DMS 273 treated with DMSO at 0.1 percent for 48 hours (cell line): ENCODE measurements around the gene SPRR5.

Experiments
- DNase-seq: peaks from one replicate; lab custom pipeline; 2025; lab: John Stamatoyannopoulos, UW

Gene SPRR5

DNA sequence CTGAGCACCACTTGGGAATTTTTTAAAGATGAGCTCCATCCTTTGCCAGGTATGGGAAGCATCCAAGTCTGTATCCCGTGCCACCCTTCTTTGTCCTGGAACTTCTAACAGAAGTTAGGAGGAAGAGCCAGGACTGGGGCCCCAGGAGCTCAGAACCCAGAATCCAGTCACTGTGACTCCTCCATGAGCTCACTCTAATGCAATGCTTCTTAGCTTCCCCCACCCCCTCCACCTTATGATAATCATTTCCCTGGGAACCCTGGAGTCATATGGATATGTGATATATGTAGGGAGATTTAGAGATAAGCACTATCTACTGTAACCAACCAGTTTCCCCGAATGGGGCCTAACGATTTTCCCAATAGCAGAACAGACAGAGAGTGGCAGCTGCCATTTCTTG lies 758 bp upstream of the SPRR5 start:
- DNase-seq: no peak

DNA sequence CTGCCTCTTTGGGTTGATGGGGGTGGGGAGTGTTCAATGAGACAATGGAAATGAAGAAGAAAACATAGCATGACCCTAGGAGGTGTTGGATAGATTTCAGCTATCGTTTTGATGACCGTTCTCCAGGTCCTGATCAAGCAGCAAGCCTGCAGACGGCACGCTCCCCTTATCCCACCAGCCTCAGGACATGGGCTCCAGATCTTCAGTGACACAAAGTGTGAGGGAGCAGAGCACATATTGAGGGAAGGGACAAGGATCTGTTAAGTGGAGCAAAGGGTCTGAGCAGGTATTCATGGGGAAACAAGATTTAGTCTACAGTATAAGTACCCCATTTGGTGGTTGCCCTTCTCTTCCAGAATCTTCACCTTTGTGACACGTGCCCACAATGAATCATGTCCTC lies 4.7 kb downstream of the SPRR5 start:
- DNase-seq: no peak

GRCh38 chr1:152953761-152954160 lies 6.8 kb downstream of the SPRR5 start:
- no peak for DNase-seq

- DNase-seq: no peak
These were observed 7.4 kb downstream of the SPRR5 start for GRCh38 chr1:152954436-152954835.

DNA sequence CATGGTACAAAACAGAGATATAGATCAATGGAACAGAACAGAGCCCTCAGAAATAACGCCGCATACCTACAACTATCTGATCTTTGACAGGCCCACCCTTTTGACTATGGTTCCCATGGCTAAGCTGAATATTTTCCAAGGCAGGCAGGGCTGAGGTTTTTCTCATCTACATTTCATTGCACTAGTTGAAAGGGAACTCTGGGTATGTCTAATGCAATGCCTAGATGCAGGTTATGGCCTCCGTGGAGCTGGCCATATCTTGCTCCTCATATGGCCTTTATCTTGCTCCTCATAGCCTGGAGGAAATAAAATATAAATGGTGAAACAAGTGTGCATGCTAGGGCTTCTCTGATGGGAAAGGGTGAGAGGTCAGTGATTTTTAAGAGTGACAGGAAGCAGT lies 10.6 kb downstream of the SPRR5 start:
- no peak for DNase-seq

GRCh38 chr1:152959273-152959672 lies 12.3 kb downstream of the SPRR5 start:
- no peak for DNase-seq

GRCh38 chr1:152959801-152960451 lies 12.9 kb downstream of the SPRR5 start:
- DNase-seq: no peak

GRCh38 chr1:152960452-152961044 lies 13.5 kb downstream of the SPRR5 start:
- no peak for DNase-seq

- no peak for DNase-seq
These were observed 14.4 kb downstream of the SPRR5 start for GRCh38 chr1:152961226-152961891.

DNA sequence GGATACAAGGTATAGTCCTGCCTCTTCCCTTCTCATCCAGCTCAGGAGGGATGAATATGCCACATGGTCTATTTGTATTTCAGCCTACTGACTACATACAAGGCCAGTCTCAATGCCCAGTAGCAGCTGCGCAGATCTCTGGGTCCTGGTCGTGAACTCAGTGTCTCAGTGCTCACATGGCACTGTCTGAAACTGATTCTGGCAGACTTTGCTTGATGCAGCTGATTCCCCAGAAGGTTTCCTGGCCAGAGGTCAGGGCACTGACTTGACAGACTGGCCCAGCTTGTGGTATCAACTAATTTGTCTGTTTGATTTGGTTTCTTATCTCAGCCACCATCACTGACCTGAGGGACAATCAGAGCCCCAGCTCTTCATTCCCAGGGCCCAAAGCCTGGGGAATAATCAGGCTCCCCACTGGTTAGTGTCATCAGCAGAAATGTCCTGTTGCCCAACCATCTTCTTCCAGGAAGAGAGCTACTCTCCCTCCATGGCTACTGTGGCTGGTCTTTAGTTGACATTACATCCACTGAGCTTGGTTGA lies 15.9 kb downstream of the SPRR5 start:
- no peak for DNase-seq

- DNase-seq: no peak
These were observed 17.5 kb downstream of the SPRR5 start for GRCh38 chr1:152964536-152964935.

DNA sequence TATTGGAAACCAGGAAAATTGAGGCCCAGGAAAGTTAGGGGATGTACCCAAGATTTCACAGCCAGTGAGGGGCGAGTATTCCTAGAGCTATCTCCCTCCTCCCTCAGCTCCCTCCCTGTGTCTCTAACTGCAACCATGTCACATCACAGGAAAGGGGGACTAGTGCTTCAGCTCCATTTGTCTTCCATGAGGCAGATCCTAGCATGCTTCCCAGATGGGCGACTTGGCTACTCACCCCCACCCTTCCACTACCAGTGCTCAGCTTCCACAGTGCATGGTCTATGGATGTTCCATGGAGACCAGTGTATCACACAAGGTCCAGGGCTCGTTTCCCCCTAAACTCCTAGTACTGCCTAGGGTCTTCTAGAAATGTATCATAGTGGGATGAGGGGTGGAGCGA lies 18.8 kb downstream of the SPRR5 start:
- DNase-seq: no peak

- no peak for DNase-seq
These were observed 20.2 kb downstream of the SPRR5 start for GRCh38 chr1:152967201-152967600.

DNA sequence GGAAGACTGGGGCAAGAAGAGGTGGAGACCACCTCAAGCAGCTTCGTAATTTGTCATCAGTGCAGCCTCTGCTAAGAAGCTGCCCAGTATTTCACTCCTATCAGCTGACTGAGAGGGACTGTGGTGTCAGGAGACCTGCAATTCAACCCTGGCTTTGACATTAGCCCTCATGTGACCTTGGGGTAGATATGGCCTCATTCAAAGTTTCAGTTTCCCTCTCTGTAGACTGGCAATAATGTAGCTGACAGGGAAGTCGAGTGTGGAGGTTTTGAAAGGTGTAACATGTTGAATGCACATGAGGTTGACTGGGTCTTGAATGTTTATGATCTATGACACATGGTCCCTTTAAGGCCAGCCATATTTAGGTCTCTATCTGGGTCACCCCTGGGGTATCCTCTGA lies 21.2 kb downstream of the SPRR5 start:
- no peak for DNase-seq

- no peak for DNase-seq
These were observed 22.0 kb downstream of the SPRR5 start for GRCh38 chr1:152969036-152969435.

- DNase-seq: no peak
These were observed 23.5 kb downstream of the SPRR5 start, which contains the start of gene SPRR4 for GRCh38 chr1:152970495-152970894. SPRR4 (plus strand) TSS chr1:152970648; CDS start chr1:152971891, 1,243 bp downstream.

DNA sequence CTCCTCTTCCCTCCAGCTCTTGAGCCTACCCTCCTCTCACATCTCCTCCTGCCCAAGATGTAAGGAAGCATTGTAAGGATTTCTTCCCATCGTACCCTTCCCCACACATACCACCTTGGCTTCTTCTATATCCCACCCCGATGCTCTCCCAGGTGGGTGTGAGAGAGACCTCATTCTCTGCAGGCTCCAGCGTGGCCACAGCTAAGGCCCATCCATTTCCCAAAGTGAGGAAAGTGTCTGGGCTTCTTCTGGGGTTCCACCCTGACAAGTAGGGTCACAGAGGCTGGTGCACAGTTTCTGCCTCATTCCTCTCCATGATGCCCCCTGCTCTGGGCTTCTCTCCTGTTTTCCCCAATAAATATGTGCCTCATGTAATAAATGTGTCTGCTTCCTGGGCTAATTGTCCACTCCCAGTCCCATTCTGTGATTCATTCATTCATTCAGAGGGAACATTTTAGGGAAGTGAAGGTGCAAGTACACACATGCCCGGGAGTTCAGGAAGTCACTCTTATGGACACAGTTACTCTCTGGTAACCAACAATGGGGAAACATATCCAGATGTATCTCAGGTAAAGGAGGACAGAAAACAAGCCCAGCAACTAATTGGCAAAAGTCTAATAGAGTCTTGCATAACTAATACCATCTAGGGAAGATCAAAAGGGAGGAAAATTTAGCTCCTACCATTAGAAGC lies 25.3 kb downstream of the SPRR5 start:
- no peak for DNase-seq

GRCh38 chr1:152976688-152977087 lies 29.7 kb downstream of the SPRR5 start:
- no peak for DNase-seq

DNA sequence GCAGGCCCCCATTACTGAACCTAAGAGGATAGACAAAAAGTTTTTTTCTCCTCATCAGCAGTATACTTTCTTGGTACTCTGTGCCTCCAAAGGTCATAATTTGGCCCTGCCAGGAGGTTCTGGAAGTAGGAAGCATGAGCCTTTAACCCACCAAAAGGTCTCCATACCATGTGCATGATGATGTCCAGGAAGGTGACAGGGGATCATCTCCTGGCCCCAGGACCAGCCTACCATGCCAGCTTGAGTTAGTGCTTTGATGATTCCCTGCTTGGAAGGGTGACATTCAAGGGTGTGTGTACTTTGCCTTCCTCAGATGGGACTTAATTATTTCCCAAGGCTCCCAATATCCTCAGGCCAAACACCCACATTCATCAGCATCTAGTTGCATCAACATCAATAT lies 30.6 kb downstream of the SPRR5 start:
- no peak for DNase-seq

DNA sequence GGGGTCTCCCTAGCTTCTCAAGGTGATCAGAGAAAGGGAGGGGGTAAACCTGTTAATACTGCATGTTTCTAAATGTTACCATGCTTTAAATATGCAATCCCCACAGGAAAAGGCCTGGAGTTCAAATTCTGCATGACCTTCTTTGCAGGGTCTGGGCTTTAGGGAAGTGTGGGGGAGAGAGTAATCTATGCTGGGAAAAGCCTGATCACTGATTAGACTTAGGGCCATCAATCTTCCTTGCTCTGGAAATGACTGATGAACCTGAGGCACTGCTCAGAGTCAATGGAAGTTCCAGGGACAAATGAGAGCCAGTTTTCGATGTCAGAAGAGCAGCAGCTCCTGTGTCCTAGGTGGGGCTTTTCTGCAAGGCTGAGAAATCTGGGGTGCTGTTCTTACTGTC lies 33.7 kb downstream of the SPRR5 start:
- no peak for DNase-seq

- DNase-seq: no peak
These were observed 34.3 kb downstream of the SPRR5 start for GRCh38 chr1:152981146-152981871.

GRCh38 chr1:152982076-152982475 lies 35.1 kb downstream of the SPRR5 start:
- no peak for DNase-seq
